CD4-positive, alpha-beta T cell (primary cell): ENCODE data around the gene TRDMT1. TPM values are rescaled to one million over a fixed set of nuclear protein-coding genes. Genes with fewer than 3 reads are reported as not detected.

Experiments used
- ATAC-seq: fragments of 200-7000 bp; cut with Tn5 transposase; one replicate; pipeline ENCODE4 v1.10.0; 2022; ENCODE audit warnings: mild to moderate bottlenecking; ENCODE audit not compliant: poor library complexity
- CTCF ChIA-PET: fragments of 350-600 bp; sonication (Branson Sonifier 250); formaldehyde crosslinking; loops from one replicate; lab custom pipeline; 2021; ENCODE audit warnings: antibody characterized with exemption, inconsistent platforms; lab: Charles Lee
- POLR2A ChIA-PET: fragments of 350-600 bp; sonication (Branson Sonifier 250); formaldehyde crosslinking; loops from one replicate; lab custom pipeline; 2021; ENCODE audit warnings: antibody characterized with exemption, inconsistent platforms; lab: Charles Lee
- DNase-seq, 14 experiments: peaks; one replicate each; pipeline ENCODE4 v3.0.0-alpha.2; 2013 to 2020; ENCODE audit warnings: mixed read lengths in 2 of 14
- H3K27ac ChIP-seq, 2 donors: one replicate each; pipeline versions ENCODE4 v1.5.1 to v1.7.0; 2013; ENCODE audit warnings: low read length in 2 of 2, low read depth in 1 of 2, mild to moderate bottlenecking in 1 of 2
- H3K27me3 ChIP-seq, 2 experiments: 1 replicate in 1 of 2; 2 replicates in 1 of 2; pipeline versions ENCODE4 v1.6.1 to v1.7.0; 2013; ENCODE audit warnings: low read length in 2 of 2, control low read depth in 1 of 2, mild to moderate bottlenecking in 1 of 2, moderate library complexity in 1 of 2; ENCODE audit not compliant: insufficient read depth in 2 of 2, control insufficient read depth in 1 of 2
- H3K36me3 ChIP-seq: one replicate; pipeline ENCODE4 v1.6.1; 2013; ENCODE audit warnings: low read length, control low read depth; ENCODE audit not compliant: insufficient read depth
- H3K4me1 ChIP-seq: one replicate; pipeline ENCODE4 v1.6.1; 2013; ENCODE audit warnings: low read length, control low read depth; ENCODE audit not compliant: insufficient read depth
- H3K4me3 ChIP-seq: one replicate; pipeline ENCODE4 v1.5.1; 2013; ENCODE audit warnings: mild to moderate bottlenecking, low read length, moderate library complexity
- H3K9me3 ChIP-seq, 2 experiments: 1 replicate in 1 of 2; 2 replicates in 1 of 2; pipeline versions ENCODE4 v1.6.1 to v1.7.0; 2013; ENCODE audit warnings: low read length in 2 of 2, mild to moderate bottlenecking in 2 of 2, control low read depth in 1 of 2, moderate library complexity in 1 of 2; ENCODE audit not compliant: control insufficient read depth in 1 of 2, insufficient read depth in 1 of 2
- H3K27ac Mint-ChIP-seq: one replicate; pipeline ENCODE4 v1.8.0; 2020; ENCODE audit warnings: mixed read lengths
- H3K27me3 Mint-ChIP-seq: one replicate; pipeline ENCODE4 v1.8.0; 2021; ENCODE audit warnings: mixed read lengths
- H3K36me3 Mint-ChIP-seq: one replicate; pipeline ENCODE4 v1.8.0; 2021; ENCODE audit warnings: low read depth, mixed read lengths
- H3K4me1 Mint-ChIP-seq: one replicate; pipeline ENCODE4 v1.8.0; 2021; ENCODE audit warnings: low read depth, mixed read lengths
- H3K4me3 Mint-ChIP-seq: one replicate; pipeline ENCODE4 v1.8.0; 2020; ENCODE audit warnings: mild to moderate bottlenecking, mixed read lengths
- H3K9me3 Mint-ChIP-seq: one replicate; pipeline ENCODE4 v1.8.0; 2020; ENCODE audit warnings: mixed read lengths
- CTCF ChIP-seq: fragments of 200-600 bp; IDR thresholded peaks from one replicate; pipeline ENCODE4 v1.8.0; 2022; ENCODE audit warnings: antibody characterized with exemption, mild to moderate bottlenecking
- intact Hi-C, 2 experiments: fragments of 100-400 bp; cut with DNase I in 1 of 2; cut with micrococcal nuclease in 1 of 2; formaldehyde crosslinking; loops; one replicate each; pipeline versions ENCODE4 v1.15.1 to v1.9.0; 2023 to 2025; cut with DNase I, micrococcal nuclease
- total RNA-seq, 174 experiments: library from RNA in 2 of 174; stranded (reverse) in 2 of 174; gene quantifications; one replicate each; pipeline ENCODE4 v1.2.3 and lab custom pipeline; 2021 to 2026

TRDMT1 gene
- total RNA-seq, 2 experiments from 2014 or later, result 20.3 to 21.3 TPM

DNA sequence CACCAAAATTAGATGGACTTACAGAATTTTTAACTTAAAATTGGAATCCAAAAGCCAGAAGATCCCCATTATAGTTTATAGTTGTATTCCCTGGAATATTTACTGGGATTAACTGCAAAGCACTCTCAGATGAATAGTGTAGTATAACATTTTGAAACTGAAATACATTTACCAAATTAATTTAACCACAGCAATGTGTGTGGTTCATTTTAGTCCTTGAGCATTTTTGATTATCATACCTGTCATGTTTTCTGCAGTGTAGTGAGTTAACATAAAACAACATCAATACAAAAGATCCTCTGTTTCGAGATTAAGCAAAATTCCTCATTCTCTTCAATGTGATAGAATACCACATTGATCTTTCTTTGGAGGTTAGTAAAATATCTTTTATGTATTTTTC lies 30.3 kb upstream of the TRDMT1 start:
- Mint-ChIP-seq H3K4me1 (peaks cover 76% of the 10 kb centered on the region), H3K4me3 (peak overlapping the region; percentile 86), H3K36me3 (peaks cover 94% of the 10 kb centered on the region), H3K27me3 (no peaks in the 10 kb centered on the region), H3K27ac (peak overlapping the region; percentile 98), H3K9me3 (no peaks in the 10 kb centered on the region)
- Histone ChIP-seq H3K4me1 (peaks cover 54% of the 10 kb centered on the region), H3K27ac (peak overlapping the region in 1 of 2 donors; percentile 100), H3K9me3 (peaks cover 0 to 8% of the 10 kb centered on the region in 2 experiments), H3K4me3 (no peak overlapping the region), H3K36me3 (peaks cover 61% of the 10 kb centered on the region), H3K27me3 (no peaks in the 10 kb centered on the region)
- DNase-seq (no peak), ATAC-seq (no peak)
- no peak for TF ChIP-seq CTCF
- POLR2A ChIA-PET, result interaction anchor here (0.6 to 13.0 kb wide), 3 partner anchors 29 to 414 kb away, joined by 3 to 375 read pairs (median 57); partner anchors contain the start of genes RSU1 and TRDMT1
- CTCF ChIA-PET, result interaction anchor here (1.2 to 5.8 kb wide), 4 partner anchors 19 to 31 kb away, joined by 3 to 47 read pairs (median 14); partner anchors contain the start of gene TRDMT1
- intact Hi-C loops, result loop anchor here (2.0 to 5.0 kb wide), 4 partner anchors 199 to 414 kb away; partner anchors contain the start of gene RSU1 (in 1 of the 2)

DNA sequence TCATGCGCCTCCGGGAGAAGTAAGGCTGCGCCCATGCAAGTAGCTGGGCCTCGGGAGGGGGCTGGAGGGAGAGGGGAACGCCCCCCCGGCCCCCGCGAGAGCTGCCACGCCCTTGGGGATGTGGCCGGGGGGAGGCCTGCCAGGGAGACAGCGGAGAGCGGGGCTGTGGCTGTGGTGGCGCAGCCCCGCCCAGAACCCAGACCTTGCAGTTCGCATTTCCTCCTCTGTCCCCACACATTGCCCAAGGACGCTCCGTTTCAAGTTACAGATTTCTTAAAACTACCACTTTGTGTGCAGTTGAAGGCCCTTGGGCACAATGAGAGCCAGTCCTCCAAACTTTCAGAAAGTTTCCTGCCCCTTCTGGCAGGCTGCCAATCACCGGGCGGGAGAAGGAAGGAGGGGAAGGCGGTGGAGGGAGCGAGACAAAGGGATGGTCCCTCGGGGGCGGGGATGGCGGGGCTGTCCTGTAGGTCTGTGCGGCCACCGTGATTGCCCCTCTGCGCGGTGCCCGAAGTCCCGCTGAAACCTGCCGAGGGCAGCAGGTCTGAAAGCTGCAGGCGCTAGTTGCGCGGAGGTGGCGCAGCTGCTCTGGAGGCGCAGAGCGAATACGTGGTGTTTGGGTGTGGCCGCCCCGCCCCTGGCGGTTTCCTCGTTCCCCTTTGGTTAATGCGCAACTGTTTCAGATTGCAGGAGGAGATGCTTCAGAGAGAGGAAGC lies 28.7 kb upstream of the TRDMT1 start:
- peak overlapping the region; percentile 94 for H3K4me3 ChIP-seq
- intact Hi-C loops, result loop anchor here (1.0 to 10.0 kb wide), 8 partner anchors 29 to 413 kb away; partner anchors contain the start of genes RSU1 (in 1 of the 2) and TRDMT1 (in 1 of the 2)
- TF ChIP-seq CTCF, result no peak
- H3K27ac Mint-ChIP-seq, result peak overlapping the region; percentile 98
- peaks cover 0 to 8% of the 10 kb centered on the region in 2 experiments for H3K9me3 ChIP-seq
- ATAC-seq (peak; percentile 55), DNase-seq (peak; percentile 84 to 96 (median 90))
- peaks cover 44% of the 10 kb centered on the region for H3K36me3 ChIP-seq
- H3K27me3 ChIP-seq, result no peaks in the 10 kb centered on the region
- POLR2A ChIA-PET, result interaction anchor here (0.6 to 13.0 kb wide), 39 partner anchors 8 to 793 kb away, joined by 3 to 375 read pairs (median 4); partner anchors contain the start of genes PTER, RSU1, STAM and TRDMT1
- peaks cover 77% of the 10 kb centered on the region for H3K36me3 Mint-ChIP-seq
- H3K27ac ChIP-seq, result peak overlapping the region; percentile 93 to 100
- peak overlapping the region; percentile 86 for H3K4me3 Mint-ChIP-seq
- CTCF ChIA-PET, result interaction anchor here (0.6 to 5.8 kb wide), 20 partner anchors 10 to 395 kb away, joined by 3 to 47 read pairs (median 4); partner anchors contain the start of gene TRDMT1
- peaks cover 59% of the 10 kb centered on the region for H3K4me1 ChIP-seq
- H3K4me1 Mint-ChIP-seq, result peaks cover 75% of the 10 kb centered on the region
- no peaks in the 10 kb centered on the region for H3K9me3 Mint-ChIP-seq
- H3K27me3 Mint-ChIP-seq, result no peaks in the 10 kb centered on the region

- H3K4me1 Mint-ChIP-seq, result peaks cover 73% of the 10 kb centered on the region
- Histone ChIP-seq H3K27ac (peak overlapping the region; percentile 93 to 100), H3K36me3 (peaks cover 40% of the 10 kb centered on the region), H3K9me3 (peaks cover 0 to 8% of the 10 kb centered on the region in 2 experiments), H3K4me1 (peaks cover 55% of the 10 kb centered on the region), H3K4me3 (peak overlapping the region; percentile 94), H3K27me3 (no peaks in the 10 kb centered on the region)
- ChIA-PET CTCF (interaction anchor here (1.0 to 5.8 kb wide), 8 partner anchors 10 to 285 kb away, joined by 3 to 47 read pairs (median 5); partner anchors contain the start of gene TRDMT1), POLR2A (interaction anchor here (0.6 to 13.0 kb wide), 36 partner anchors 8 to 793 kb away, joined by 3 to 375 read pairs (median 4); partner anchors contain the start of genes PTER, RSU1, STAM and TRDMT1)
- no peak for DNase-seq
- ATAC-seq, result no peak
- intact Hi-C loops, result loop anchor here (5.0 to 10.0 kb wide), 3 partner anchors 55 to 317 kb away; no protein-coding TSS in a partner anchor
- peaks cover 72% of the 10 kb centered on the region for H3K36me3 Mint-ChIP-seq
- H3K4me3 Mint-ChIP-seq, result peak overlapping the region; percentile 86
- peak overlapping the region; percentile 98 for H3K27ac Mint-ChIP-seq
- TF ChIP-seq CTCF, result no peak
- no peaks in the 10 kb centered on the region for H3K27me3 Mint-ChIP-seq
- no peaks in the 10 kb centered on the region for H3K9me3 Mint-ChIP-seq
Measured at GRCh38 chr10:17229717-17229966, 28.2 kb upstream of the TRDMT1 start.
